Measurements from ENCODE around the gene GHITM.

Gene GHITM

GRCh38 chr10:84201682-84202081 is 62.4 kb downstream of the GHITM start:
- no peak for DNase-seq

GRCh38 chr10:84202349-84202748 is 63.0 kb downstream of the GHITM start:
- DNase-seq, result no peak

Measured in stimulated activated CD4-positive, alpha-beta T cell treated with anti-CD3 and anti-CD28 coated beads, Interleukin-2, amount 100 ng/mL, for 24 hours (primary cell).